ENCODE measurements around the gene ATP1B3. TPM values are rescaled to one million over a fixed set of nuclear protein-coding genes. Genes with fewer than 3 reads are reported as not detected.

ATP1B3 gene
- total and polyA plus RNA-seq, 2 of the 13 experiments (the other 11 are each of a cell fraction or from before 2014, with no cell fraction given) = 84.3 to 93.6 TPM

- TF ChIP-seq TIGD3 (CRISPR knock-in tag; IDR thresholded peaks at IDR 0.05; ENCODE audit: borderline replicate concordance) = no peak
- no peak for TF ChIP-seq ZNF142 (CRISPR knock-in tag; IDR thresholded peaks at IDR 0.05)
- no peak for TF ChIP-seq BCL6 (CRISPR knock-in tag; IDR thresholded peaks at IDR 0.05)
- 0 out of 2 replicates have a peak, but pooled peaks have one; percentile 52 for TF ChIP-seq ZHX2 (IDR thresholded peaks at IDR 0.05; ENCODE audit: low read depth)
- TF ChIP-seq ZHX2 (CRISPR knock-in tag; IDR thresholded peaks at IDR 0.05; ENCODE audit: borderline replicate concordance) = no peak
- no peak for TF ChIP-seq FUBP1 (CRISPR knock-in tag; IDR thresholded peaks at IDR 0.05; ENCODE audit: borderline replicate concordance)
- peak; percentile 38; the same call in 1 of the 2 replicates for TF ChIP-seq MYPOP (CRISPR knock-in tag; IDR thresholded peaks at IDR 0.05)
- no peak for TF ChIP-seq GMEB2 (CRISPR knock-in tag; IDR thresholded peaks at IDR 0.05; ENCODE audit: low read depth)
- no peak for TF ChIP-seq FOXC1 (CRISPR knock-in tag; IDR thresholded peaks at IDR 0.05; ENCODE audit: borderline replicate concordance)
Measured at GRCh38 chr3:141875893-141876380, 506 bp upstream of the ATP1B3 start (continued).

Data from HepG2 (cell line).